HG03460 (cell line): ENCODE measurements around the gene TMPRSS3.

ENCODE experiments used
- ATAC-seq: cut with Tn5 transposase; IDR thresholded peaks from one replicate; pipeline ENCODE4 v1.9.1; 2021; ENCODE audit not compliant: unreplicated experiment

TMPRSS3 gene

DNA sequence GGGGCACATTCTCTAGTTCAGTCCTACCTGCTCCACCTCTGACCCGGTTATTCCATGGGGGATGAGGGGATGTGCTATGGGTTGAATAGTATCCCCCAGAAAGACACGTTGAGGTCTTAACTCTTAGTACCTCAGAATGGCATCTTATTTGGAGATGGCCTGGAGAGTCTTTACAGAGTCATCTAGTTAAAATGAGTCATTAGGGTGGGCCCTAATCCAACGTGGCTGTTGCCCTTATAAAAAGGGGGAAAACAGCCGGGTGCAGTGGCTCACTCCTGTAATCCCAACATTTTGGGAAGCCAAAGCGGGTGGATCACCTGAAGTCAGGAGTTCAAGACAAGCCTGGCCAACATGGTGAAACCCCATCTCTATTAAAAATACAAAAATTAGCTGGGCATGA is 5.7 kb downstream of the TMPRSS3 start:
- no peak for ATAC-seq

- ATAC-seq = no peak
Measured at GRCh38 chr21:42389449-42389835, 6.4 kb downstream of the TMPRSS3 start.

DNA sequence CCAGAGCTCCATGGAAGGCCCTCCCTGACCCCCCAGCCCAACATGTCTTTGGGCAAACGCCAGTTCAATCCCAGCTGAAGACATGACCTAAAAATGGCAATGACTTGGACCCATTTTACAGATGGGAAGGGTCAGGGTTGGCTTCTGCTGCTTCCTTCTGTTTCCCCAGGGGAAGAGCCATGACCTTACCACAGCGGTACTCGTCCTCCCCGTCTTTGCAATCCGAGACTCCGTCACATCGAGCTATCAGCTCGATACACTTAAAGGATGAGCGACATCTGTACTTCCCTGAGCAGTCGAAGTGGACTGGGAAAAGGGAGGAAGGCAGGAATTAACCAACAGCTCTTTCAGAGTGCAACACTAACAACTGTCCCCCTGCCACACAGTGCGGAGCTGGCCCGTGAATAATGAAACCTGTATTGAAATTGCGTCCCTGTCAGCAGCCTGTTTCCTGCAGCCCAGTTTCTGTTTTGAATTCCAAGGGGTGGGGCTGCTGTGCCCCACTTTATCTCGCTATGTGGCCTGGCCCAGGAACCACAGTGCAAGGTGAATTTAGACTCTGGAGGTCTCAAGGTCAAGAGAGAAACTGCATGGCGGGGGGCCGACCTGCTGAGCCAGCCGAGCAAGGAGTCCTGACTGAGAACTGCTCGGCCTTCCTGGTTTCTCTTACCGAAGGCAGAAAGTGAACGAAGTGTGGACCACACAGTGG is 7.0 kb downstream of the TMPRSS3 start:
- ATAC-seq = no peak

- ATAC-seq = no peak
Measured at GRCh38 chr21:42387843-42388340, 8.0 kb downstream of the TMPRSS3 start.

GRCh38 chr21:42387164-42387563 is 8.7 kb downstream of the TMPRSS3 start:
- no peak for ATAC-seq

- no peak for ATAC-seq
Measured at GRCh38 chr21:42386034-42386591, 9.7 kb downstream of the TMPRSS3 start.

GRCh38 chr21:42385619-42386018 is 10.2 kb downstream of the TMPRSS3 start:
- ATAC-seq = no peak

DNA sequence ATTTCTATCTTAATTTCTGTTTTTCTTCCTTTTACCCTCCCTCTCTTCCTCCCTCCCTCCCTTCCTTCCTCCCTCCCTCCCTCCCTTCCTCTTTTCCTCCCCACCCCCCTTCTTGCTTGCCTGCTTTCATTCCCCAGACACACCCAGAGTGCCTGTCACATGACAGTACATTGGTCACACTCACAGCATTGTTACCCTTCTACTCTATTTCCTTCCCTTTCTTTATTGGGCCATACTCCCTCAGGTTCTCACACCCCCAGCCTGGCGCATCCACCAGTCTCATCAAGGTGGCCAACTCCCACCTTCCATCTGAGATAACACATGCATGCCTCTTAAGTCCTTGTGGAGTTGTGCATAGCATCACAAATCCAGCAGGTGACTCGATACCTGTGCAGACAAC is 10.9 kb downstream of the TMPRSS3 start:
- no peak for ATAC-seq

GRCh38 chr21:42384156-42384945 is 11.5 kb downstream of the TMPRSS3 start:
- no peak for ATAC-seq

DNA sequence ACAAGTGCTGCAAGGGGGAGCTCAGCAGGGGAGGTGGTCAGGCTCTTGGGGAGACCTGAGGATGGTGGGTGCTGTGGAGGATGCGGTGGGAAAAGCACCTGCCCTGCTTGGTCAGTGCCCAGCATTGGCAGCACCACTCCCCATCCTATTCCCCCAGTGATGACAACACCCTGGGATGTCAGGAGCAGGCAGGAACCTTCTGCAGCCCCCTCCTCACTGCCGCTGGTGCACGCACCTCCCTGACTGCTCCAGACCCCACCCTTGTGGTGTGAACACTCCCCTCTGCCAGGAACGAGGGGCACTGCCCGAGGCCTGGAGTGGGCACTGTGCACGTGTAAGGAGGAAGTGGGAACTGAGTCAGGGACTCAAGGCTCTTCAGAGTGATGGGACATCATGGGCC is 12.5 kb downstream of the TMPRSS3 start:
- no peak for ATAC-seq

DNA sequence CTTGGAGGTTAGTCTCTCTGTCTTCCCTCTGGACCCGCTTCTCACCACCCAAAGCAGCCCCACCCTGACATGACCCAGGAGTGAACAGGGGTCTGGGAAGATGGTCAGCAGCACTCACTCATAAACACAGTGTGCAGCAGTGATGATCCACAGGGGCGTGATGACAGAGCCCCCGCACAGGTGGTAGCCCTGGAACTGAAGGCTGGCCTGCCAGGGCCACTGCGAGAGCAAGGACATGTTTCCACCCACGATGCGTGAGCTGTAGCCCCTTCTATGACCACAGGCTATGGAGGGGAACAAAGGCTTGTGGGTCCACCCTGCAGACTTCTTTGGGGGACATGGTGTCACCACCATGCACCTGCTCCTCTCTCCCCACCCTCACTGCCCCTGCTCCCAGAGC is 12.9 kb downstream of the TMPRSS3 start:
- ATAC-seq = no peak

GRCh38 chr21:42381347-42381984 is 14.4 kb downstream of the TMPRSS3 start:
- no peak for ATAC-seq

DNA sequence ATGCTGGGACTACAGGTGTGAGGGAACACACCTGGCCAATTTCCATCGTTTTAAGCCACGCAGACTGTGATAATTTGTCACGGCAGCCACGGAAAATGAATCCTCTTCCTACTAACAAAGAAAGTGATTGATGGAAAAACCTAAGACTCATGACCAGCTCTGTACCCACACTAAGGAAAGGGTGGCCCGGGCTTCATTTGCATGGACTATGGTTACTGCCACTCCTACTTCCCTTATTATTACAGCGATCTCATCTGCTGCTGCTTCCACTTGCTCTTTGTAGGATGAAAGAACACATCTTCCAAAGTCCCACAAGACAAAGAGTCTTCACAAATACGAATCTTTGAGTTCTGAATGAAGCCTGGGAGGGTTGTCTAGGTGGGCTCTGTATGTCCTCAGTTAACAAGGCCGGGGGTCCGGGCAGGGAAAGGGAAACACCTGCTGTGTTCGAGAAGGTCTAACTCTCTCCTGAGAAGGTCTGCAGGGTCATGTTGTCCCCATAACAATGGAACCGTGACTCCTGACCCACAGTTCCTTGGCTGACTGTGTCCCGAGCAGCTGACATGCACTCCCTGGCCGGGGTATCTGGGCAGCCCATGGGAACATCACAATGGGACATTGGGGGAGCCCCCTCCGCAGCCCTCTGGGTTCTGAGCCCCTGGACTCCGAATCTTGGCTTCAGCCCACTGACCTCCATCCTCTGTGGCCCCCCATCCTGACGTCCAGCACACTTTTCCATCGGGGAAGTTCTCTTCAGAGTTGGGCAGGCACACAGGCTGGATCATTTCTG is 16.2 kb downstream of the TMPRSS3 start:
- ATAC-seq = no peak

GRCh38 chr21:42378418-42378817 is 17.4 kb downstream of the TMPRSS3 start:
- no peak for ATAC-seq

GRCh38 chr21:42377951-42378340 is 17.9 kb downstream of the TMPRSS3 start:
- no peak for ATAC-seq

- no peak for ATAC-seq
Measured at GRCh38 chr21:42377211-42377950, 18.5 kb downstream of the TMPRSS3 start.

DNA sequence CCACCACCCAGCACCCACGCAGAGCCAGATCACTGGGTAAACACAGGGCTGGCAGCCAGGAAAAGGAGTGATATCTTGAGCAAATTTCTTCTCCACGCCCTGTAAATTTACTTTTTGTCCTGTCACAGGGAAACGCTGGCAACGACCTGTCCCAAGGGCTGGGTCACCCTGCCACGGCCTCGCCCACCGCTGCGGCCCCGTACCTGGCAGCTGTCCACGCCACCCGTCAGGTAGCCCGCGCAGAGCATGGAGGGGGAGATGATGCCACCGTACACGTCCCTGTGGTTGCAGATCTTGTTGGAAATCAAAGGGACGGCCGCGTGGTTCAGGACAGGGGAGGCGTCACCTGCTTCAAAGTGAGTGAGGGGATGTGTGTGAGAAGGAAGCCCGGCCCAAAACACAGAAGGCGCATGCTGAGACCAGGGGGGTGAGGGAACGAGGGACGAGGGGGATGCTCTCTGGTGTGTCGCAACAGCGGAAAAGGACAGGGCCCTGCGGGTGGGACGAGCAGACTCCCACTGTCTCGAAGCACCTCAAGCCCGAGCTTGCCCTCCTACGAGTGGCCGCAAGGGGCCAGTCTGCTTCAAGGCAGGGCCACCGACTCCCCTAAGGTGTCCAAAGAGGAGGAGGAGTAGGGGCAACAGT is 19.4 kb downstream of the TMPRSS3 start:
- no peak for ATAC-seq

DNA sequence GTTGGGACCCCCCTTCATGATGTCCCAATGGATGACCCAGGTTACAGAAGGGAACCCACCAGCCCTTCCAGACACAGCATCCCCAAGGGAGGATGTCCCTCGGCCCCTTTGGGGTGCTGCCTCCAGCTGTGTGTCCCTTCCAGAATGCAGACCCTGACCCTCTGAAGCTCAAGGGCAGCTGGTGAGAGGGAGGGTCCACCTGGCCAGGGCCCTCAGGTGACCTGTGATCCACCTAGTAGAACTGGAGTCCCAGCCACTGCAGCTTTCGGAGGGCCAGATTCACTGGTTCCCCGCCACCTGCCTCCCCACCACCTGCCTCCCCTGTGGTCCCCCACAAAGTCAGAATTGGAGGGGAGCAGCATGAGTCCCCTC is 19.9 kb downstream of the TMPRSS3 start:
- ATAC-seq = no peak

DNA sequence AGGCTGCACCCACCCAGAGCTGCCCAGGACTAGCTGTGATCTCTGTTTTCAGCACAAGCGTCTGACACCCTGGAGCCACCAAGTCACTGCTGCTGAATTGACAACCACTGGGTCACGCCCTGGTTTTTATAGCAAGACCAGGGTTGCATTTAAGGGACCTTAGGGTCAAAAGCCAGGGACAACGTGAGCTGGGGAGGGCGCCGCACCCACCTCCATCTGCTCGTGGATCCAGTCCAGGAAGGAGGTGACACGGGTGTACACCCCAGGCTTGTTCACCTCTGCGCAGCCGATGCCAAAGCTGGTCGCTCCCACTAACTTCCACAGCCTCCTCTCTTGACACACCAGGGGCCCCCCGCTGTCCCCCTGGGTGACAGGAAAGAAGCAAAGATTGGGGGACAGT is 20.3 kb downstream of the TMPRSS3 start:
- no peak for ATAC-seq
